Vagina (tissue), 2 donors: ENCODE measurements around the gene RASGRF2. TPM values are rescaled to one million over a fixed set of nuclear protein-coding genes. Genes with fewer than 3 reads are reported as not detected.

ENCODE experiments used
- DNase-seq, 2 donors: peaks; one replicate each; pipeline ENCODE4 v3.0.0-alpha.2; 2017; ENCODE audit errors: extremely low spot score in 2 of 2
- H3K27ac ChIP-seq: fragments of 200-600 bp; sonication (generic); one replicate; pipeline ENCODE4 v1.5.1; 2019
- H3K27me3 ChIP-seq: fragments of 200-600 bp; sonication (generic); one replicate; pipeline ENCODE4 v1.5.1; 2019
- H3K36me3 ChIP-seq, 2 donors: fragments of 200-600 bp; sonication (generic); one replicate each; pipeline ENCODE4 v1.5.1; 2017 to 2019
- H3K4me1 ChIP-seq: fragments of 200-600 bp; sonication (generic); one replicate; pipeline ENCODE4 v1.5.1; 2019
- H3K4me3 ChIP-seq, 2 donors: fragments of 200-600 bp; sonication (generic); 1 replicate in 1 of 2; 2 replicates in 1 of 2; pipeline ENCODE4 v1.5.1; 2016 to 2019
- H3K9me3 ChIP-seq: fragments of 200-600 bp; sonication (generic); one replicate; pipeline ENCODE4 v1.5.1; 2019
- CTCF ChIP-seq, 3 experiments: fragments of 450-650 bp in 2 of 3; fragments of 200-600 bp in 1 of 3; sonication (generic) in 1 of 3; IDR thresholded peaks; one replicate each; pipeline ENCODE4 v1.5.1; 2017 to 2019; ENCODE audit warnings: antibody characterized with exemption in 3 of 3, mild to moderate bottlenecking in 2 of 3, moderate library complexity in 2 of 3
- POLR2A ChIP-seq, 2 donors: fragments of 450-650 bp; IDR thresholded peaks; one replicate each; pipeline ENCODE4 v1.6.1; 2017; ENCODE audit warnings: antibody characterized with exemption in 2 of 2, mild to moderate bottlenecking in 2 of 2, moderate library complexity in 2 of 2
- POLR2AphosphoS5 ChIP-seq, 2 donors: sonication (generic); formaldehyde crosslinking; IDR thresholded peaks; one replicate each; pipeline ENCODE4 v1.9.0; 2017; ENCODE audit warnings: antibody characterized with exemption in 2 of 2, mild to moderate bottlenecking in 2 of 2, low read depth in 1 of 2; ENCODE audit not compliant: insufficient read depth in 1 of 2
- intact Hi-C: fragments of 100-400 bp; cut with DNase I; formaldehyde crosslinking; loops from one replicate; pipeline ENCODE4 v1.15.1; 2023
- total RNA-seq: library from RNA; depleted of rRNA; stranded (reverse); fragments of >200 nt; gene quantifications from one replicate; pipeline ENCODE4 v1.2.3, GENCODE V29; 2016

Gene RASGRF2
- total RNA-seq, 1 donor from 2014 or later = 8.8 TPM

GRCh38 chr5:80919678-80920196 lies 40.4 kb upstream of the RASGRF2 start:
- no peak for DNase-seq
- Histone ChIP-seq H3K27me3 (no peaks in the 10 kb centered on the region), H3K4me3 (no peak overlapping the region), H3K9me3 (no peaks in the 10 kb centered on the region), H3K4me1 (peaks cover 18% of the 10 kb centered on the region), H3K27ac (no peak overlapping the region), H3K36me3 (no peaks in the 10 kb centered on the region)
- TF ChIP-seq POLR2A (IDR thresholded peaks at IDR 0.05) (no peak), CTCF (IDR thresholded peaks at IDR 0.05) (no peak)
- intact Hi-C loops = no loop called here

- no peak for DNase-seq
- Histone ChIP-seq H3K9me3 (no peaks in the 10 kb centered on the region), H3K36me3 (no peaks in the 10 kb centered on the region), H3K4me1 (peaks cover 18% of the 10 kb centered on the region), H3K4me3 (no peak overlapping the region), H3K27ac (no peak overlapping the region), H3K27me3 (no peaks in the 10 kb centered on the region)
- intact Hi-C loops = no loop called here
- TF ChIP-seq CTCF (IDR thresholded peaks at IDR 0.05) (no peak), POLR2A (IDR thresholded peaks at IDR 0.05) (no peak), POLR2AphosphoS5 (IDR thresholded peaks at IDR 0.05; ENCODE audit: insufficient read depth in 1 of 2, low read depth in 1 of 2) (no peak)
These were observed 39.8 kb upstream of the RASGRF2 start for GRCh38 chr5:80920333-80920732.

- H3K4me3 ChIP-seq = no peak overlapping the region
- no peak overlapping the region for H3K27ac ChIP-seq
- H3K36me3 ChIP-seq = no peaks in the 10 kb centered on the region
- no peaks in the 10 kb centered on the region for H3K9me3 ChIP-seq
- no peak for DNase-seq
- no peaks in the 10 kb centered on the region for H3K27me3 ChIP-seq
- peaks cover 18% of the 10 kb centered on the region for H3K4me1 ChIP-seq
- TF ChIP-seq POLR2AphosphoS5 (IDR thresholded peaks at IDR 0.05; ENCODE audit: insufficient read depth in 1 of 2, low read depth in 1 of 2) = no peak
- no peak for TF ChIP-seq CTCF (IDR thresholded peaks at IDR 0.05)
- TF ChIP-seq POLR2A (IDR thresholded peaks at IDR 0.05) = no peak
- intact Hi-C loops = no loop called here
These were observed 39.1 kb upstream of the RASGRF2 start for GRCh38 chr5:80921026-80921425.

DNA sequence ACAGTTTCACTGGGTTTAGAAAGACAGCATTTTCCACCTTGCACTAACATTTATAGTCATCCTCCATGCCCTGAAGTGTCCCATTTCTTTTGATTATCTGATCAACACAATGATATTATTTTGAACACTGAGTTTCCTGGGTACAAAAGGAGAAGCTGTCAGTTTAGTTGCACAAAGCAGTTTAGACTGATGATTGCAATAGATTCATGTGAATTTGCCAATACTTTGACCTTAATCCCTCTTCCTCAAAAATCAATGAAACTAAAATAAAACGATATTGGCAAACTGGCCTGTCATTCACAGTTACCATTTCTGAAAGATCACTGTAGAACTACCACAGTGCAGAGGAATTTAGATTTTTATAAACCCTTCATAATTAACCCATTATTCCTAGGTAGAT lies 34.2 kb upstream of the RASGRF2 start:
- Histone ChIP-seq H3K4me1 (no peaks in the 10 kb centered on the region), H3K9me3 (no peaks in the 10 kb centered on the region), H3K27ac (no peak overlapping the region), H3K4me3 (no peak overlapping the region), H3K36me3 (no peaks in the 10 kb centered on the region), H3K27me3 (no peaks in the 10 kb centered on the region)
- intact Hi-C loops = no loop called here
- no peak for DNase-seq
- no peak for TF ChIP-seq POLR2A (IDR thresholded peaks at IDR 0.05)
- TF ChIP-seq POLR2AphosphoS5 (IDR thresholded peaks at IDR 0.05; ENCODE audit: insufficient read depth in 1 of 2, low read depth in 1 of 2) = no peak
- no peak for TF ChIP-seq CTCF (IDR thresholded peaks at IDR 0.05)

- Histone ChIP-seq H3K4me1 (no peaks in the 10 kb centered on the region), H3K27me3 (no peaks in the 10 kb centered on the region), H3K27ac (no peak overlapping the region), H3K9me3 (no peaks in the 10 kb centered on the region), H3K36me3 (no peaks in the 10 kb centered on the region), H3K4me3 (no peak overlapping the region)
- intact Hi-C loops = no loop called here
- no peak for DNase-seq
- TF ChIP-seq POLR2AphosphoS5 (IDR thresholded peaks at IDR 0.05; ENCODE audit: insufficient read depth in 1 of 2, low read depth in 1 of 2) (no peak), CTCF (IDR thresholded peaks at IDR 0.05) (no peak), POLR2A (IDR thresholded peaks at IDR 0.05) (no peak)
These were observed 33.6 kb upstream of the RASGRF2 start for GRCh38 chr5:80926536-80926935.
